Adrenal gland (tissue), 12 donors: ENCODE data around the gene CASQ1. TPM values are rescaled to one million over a fixed set of nuclear protein-coding genes. Genes with fewer than 3 reads are reported as not detected.

ENCODE experiments used
- DNase-seq, 7 donors: peaks; one replicate each; pipeline ENCODE4 v3.0.0-alpha.2; 2019 to 2020
- H3K27ac ChIP-seq, 5 donors: fragments of 200-600 bp; sonication (generic) in 4 of 5; 1 replicate in 3 of 5; 2 replicates in 2 of 5; pipeline versions ENCODE4 v1.5.1 to v1.8.0; 2016 to 2020; ENCODE audit warnings: mild to moderate bottlenecking in 1 of 5
- H3K27me3 ChIP-seq: fragments of 200-600 bp; 2 replicates; pipeline ENCODE4 v1.8.0; 2021
- H3K36me3 ChIP-seq, 2 donors: fragments of 200-600 bp; replicated peaks in 1 of 2; 1 replicate in 1 of 2; 2 replicates in 1 of 2; pipeline versions ENCODE4 v1.5.1 to v1.8.0; 2018 to 2022
- H3K4me1 ChIP-seq, 2 donors: fragments of 200-600 bp; replicated peaks in 1 of 2; 1 replicate in 1 of 2; 2 replicates in 1 of 2; pipeline versions ENCODE4 v1.5.1 to v1.8.0; 2018 to 2021
- H3K4me3 ChIP-seq, 4 donors: fragments of 200-600 bp; sonication (generic) in 3 of 4; one replicate each; pipeline ENCODE4 v1.5.1; 2016 to 2018
- H3K9me3 ChIP-seq, 3 donors: fragments of 200-600 bp; sonication (generic) in 1 of 3; replicated peaks in 1 of 3; 1 replicate in 2 of 3; 2 replicates in 1 of 3; pipeline versions ENCODE4 v1.5.1 to v1.8.0; 2016 to 2021
- CTCF ChIP-seq, 6 experiments: fragments of 450-650 bp in 4 of 6; fragments of 200-600 bp in 2 of 6; sonication (generic) in 1 of 6; IDR thresholded peaks; 1 replicate in 5 of 6; 2 replicates in 1 of 6; pipeline versions ENCODE4 v1.5.1 to v1.8.0; 2016 to 2021; ENCODE audit warnings: antibody characterized with exemption in 6 of 6, mild to moderate bottlenecking in 2 of 6, moderate library complexity in 1 of 6
- POLR2A ChIP-seq, 2 donors: fragments of 450-650 bp; IDR thresholded peaks; one replicate each; pipeline ENCODE4 v1.6.1; 2017; ENCODE audit warnings: antibody characterized with exemption in 2 of 2, mild to moderate bottlenecking in 2 of 2, moderate library complexity in 1 of 2
- WGBS, 4 donors: extraction: QIAGEN DNeasy Blood & Tissue Kit in 2 of 4; methylation state at CpG; one replicate each; pipeline versions ENCODE4 v1.1.5 to v1.1.7; 2013 to 2017; 5-methylcytosine and 5-hydroxymethylcytosine counted together
- intact Hi-C, 2 donors: fragments of 100-400 bp; cut with DNase I; formaldehyde crosslinking; loops; one replicate each; pipeline versions ENCODE4 v1.14.1 to v1.15.0; 2022 to 2023
- polyA plus RNA-seq, 3 donors: library from polyadenylated mRNA; stranded (reverse); fragments of 200-250 nt in 2 of 3; fragments of 350-450 nt in 1 of 3; fragmentation: Illumina TruSeq in 1 of 3; extraction: RNeasy Lipid Tissue Mini Kit (QIAGEN cat#74804) in 1 of 3; gene quantifications; one replicate each; pipeline ENCODE4 v1.2.3, GENCODE V29; 2013 to 2014
- total RNA-seq, 9 donors: library from RNA; depleted of rRNA in 4 of 9; stranded (reverse); fragments of >200 nt in 4 of 9; fragments of 120-200 nt in 1 of 9; fragmentation: NEBNext Ultra II Directional in 1 of 9; extraction: Animal tissue kit (Norgen Biotek cat#: 25700) in 1 of 9; gene quantifications; one replicate each; pipeline versions ENCODE4 v1.1.0 to v1.2.4, GENCODE V29; 2013 to 2023
- donor health status: healthy with polysubstance abuse.
- donor health status: Bipolar disorder and iron deficiency.
- donor health status: DM: yes; HTN: yes; CAD: no.
- donor health status: DM: no; HTN: no; CAD: no.
- donor health status: DM: no; HTN: no; CAD: no.
- donor health status: DM: yes; HTN: yes; CAD: no.

The CASQ1 gene
- total and polyA plus RNA-seq, 12 donors: 0.11 to 1.6 (median 0.17) TPM; not detected in 7

GRCh38 chr1:160163615-160164014 is 26.8 kb upstream of the CASQ1 start:
- Histone ChIP-seq H3K27ac (no peak overlapping the region), H3K27me3 (peaks cover 4% of the 10 kb centered on the region), H3K4me3 (no peak overlapping the region), H3K36me3 (no peaks in the 10 kb centered on the region), H3K9me3 (no peaks in the 10 kb centered on the region), H3K4me1 (no peaks in the 10 kb centered on the region)
- TF ChIP-seq CTCF (IDR thresholded peaks at IDR 0.05): peak in 2 of 6 experiments; percentile 27 to 36
- TF ChIP-seq POLR2A (IDR thresholded peaks at IDR 0.05): no peak
- peak in 3 of 7 donors; percentile 35 to 49 (median 37) for DNase-seq
- intact Hi-C loops: no loop called here
- 87 to 98% (median 92%) methylated on average over 1 of the region's 1 CpG for WGBS, 4 donors

- Histone ChIP-seq H3K9me3 (no peaks in the 10 kb centered on the region), H3K27me3 (peaks cover 4% of the 10 kb centered on the region), H3K4me3 (no peak overlapping the region), H3K27ac (no peak overlapping the region), H3K36me3 (no peaks in the 10 kb centered on the region), H3K4me1 (no peaks in the 10 kb centered on the region)
- DNase-seq: peak in 1 of 7 donors; percentile 34
- WGBS, 4 donors: 80 to 90% (median 84%) methylated on average over 10 of the region's 10 CpGs
- intact Hi-C loops: no loop called here
- TF ChIP-seq POLR2A (IDR thresholded peaks at IDR 0.05) (no peak), CTCF (IDR thresholded peaks at IDR 0.05) (no peak)
These were observed 26.3 kb upstream of the CASQ1 start for GRCh38 chr1:160164121-160164520.

- no peak overlapping the region for H3K27ac ChIP-seq
- no peak overlapping the region for H3K4me3 ChIP-seq
- DNase-seq: peak in 1 of 7 donors; percentile 45
- H3K9me3 ChIP-seq: no peaks in the 10 kb centered on the region
- H3K4me1 ChIP-seq: no peaks in the 10 kb centered on the region
- peaks cover 4% of the 10 kb centered on the region for H3K27me3 ChIP-seq
- intact Hi-C loops: no loop called here
- TF ChIP-seq CTCF (IDR thresholded peaks at IDR 0.05): no peak
- TF ChIP-seq POLR2A (IDR thresholded peaks at IDR 0.05): no peak
- WGBS, 4 donors: 67 to 87% (median 74%) methylated on average over 12 of the region's 12 CpGs
- no peaks in the 10 kb centered on the region for H3K36me3 ChIP-seq
These were observed 24.1 kb upstream of the CASQ1 start for GRCh38 chr1:160166166-160166868.

- DNase-seq: peak in 1 of 7 donors; percentile 46
- H3K36me3 ChIP-seq: no peaks in the 10 kb centered on the region
- H3K9me3 ChIP-seq: no peaks in the 10 kb centered on the region
- no peak for TF ChIP-seq CTCF (IDR thresholded peaks at IDR 0.05)
- TF ChIP-seq POLR2A (IDR thresholded peaks at IDR 0.05): no peak
- 79 to 86% (median 84%) methylated on average over 4 of the region's 4 CpGs for WGBS, 4 donors
- H3K4me1 ChIP-seq: no peaks in the 10 kb centered on the region
- no peak overlapping the region for H3K4me3 ChIP-seq
- intact Hi-C loops: no loop called here
- peaks cover 4% of the 10 kb centered on the region for H3K27me3 ChIP-seq
- H3K27ac ChIP-seq: no peak overlapping the region
These were observed 23.3 kb upstream of the CASQ1 start for GRCh38 chr1:160167056-160167455.
